GM23338 (cell line): ENCODE measurements around the gene LRRC28. TPM values are rescaled to one million over a fixed set of nuclear protein-coding genes. Genes with fewer than 3 reads are reported as not detected.

Source experiments
- ATAC-seq: fragments of 200-7000 bp; cut with Tn5 transposase; 3 replicates; pipeline ENCODE4 v1.9.1; 2020
- DNase-seq: peaks from one replicate; pipeline ENCODE4 v3.0.0-alpha.2; 2015; ENCODE audit warnings: low spot score
- H2AFZ ChIP-seq: fragments of 200-600 bp; sonication (generic); 2 replicates; pipeline ENCODE4 v1.8.0; 2016; ENCODE audit warnings: antibody characterized with exemption, mild to moderate bottlenecking, moderate library complexity
- H3F3A ChIP-seq: fragments of 200-600 bp; sonication (generic); replicated peaks from 2 replicates; pipeline ENCODE4 v1.8.0; 2017; ENCODE audit warnings: antibody characterized with exemption, mixed run types, low read depth
- H3K27ac ChIP-seq: fragments of 200-600 bp; sonication (generic); 2 replicates; pipeline ENCODE4 v1.6.1; 2016; ENCODE audit warnings: low read depth
- H3K27me3 ChIP-seq: fragments of 200-600 bp; sonication (generic); 2 replicates; pipeline ENCODE4 v1.8.0; 2016; ENCODE audit warnings: mild to moderate bottlenecking, mixed run types, moderate library complexity; ENCODE audit not compliant: insufficient read depth
- H3K36me3 ChIP-seq: fragments of 200-600 bp; sonication (generic); 2 replicates; pipeline ENCODE4 v1.8.0; 2016; ENCODE audit warnings: mild to moderate bottlenecking; ENCODE audit not compliant: insufficient read depth
- H3K4me1 ChIP-seq: fragments of 200-600 bp; sonication (generic); 2 replicates; pipeline ENCODE4 v1.8.0; 2016; ENCODE audit warnings: mild to moderate bottlenecking, moderate library complexity; ENCODE audit not compliant: insufficient read depth
- H3K4me2 ChIP-seq: fragments of 200-600 bp; sonication (generic); 2 replicates; pipeline ENCODE4 v1.7.1; 2017; ENCODE audit warnings: mixed run types
- H3K4me3 ChIP-seq: fragments of 200-600 bp; sonication (generic); 2 replicates; pipeline ENCODE4 v1.6.1; 2016; ENCODE audit warnings: mixed run types
- H3K79me2 ChIP-seq: fragments of 200-600 bp; sonication (generic); replicated peaks from 2 replicates; pipeline ENCODE4 v1.8.0; 2017; ENCODE audit warnings: mild to moderate bottlenecking; ENCODE audit not compliant: insufficient read depth
- H3K9me2 ChIP-seq: fragments of 200-600 bp; sonication (generic); 2 replicates; pipeline ENCODE4 v1.8.0; 2017; ENCODE audit not compliant: insufficient read depth
- H4K20me1 ChIP-seq: fragments of 200-600 bp; sonication (generic); replicated peaks from 2 replicates; pipeline ENCODE4 v1.8.0; 2017; ENCODE audit warnings: mild to moderate bottlenecking; ENCODE audit not compliant: insufficient read depth
- H3K27ac Mint-ChIP-seq: 2 replicates; pipeline ENCODE4 v1.8.0; 2020; ENCODE audit warnings: inconsistent platforms, mild to moderate bottlenecking, moderate library complexity, mixed read lengths
- H3K27me3 Mint-ChIP-seq: 3 replicates; pipeline ENCODE4 v1.8.0; 2022; ENCODE audit warnings: low read depth, mild to moderate bottlenecking, moderate library complexity, mixed read lengths, inconsistent platforms; ENCODE audit not compliant: insufficient read depth, poor library complexity
- H3K36me3 Mint-ChIP-seq: 3 replicates; pipeline ENCODE4 v1.8.0; 2021; ENCODE audit warnings: low read depth, mild to moderate bottlenecking, inconsistent platforms, moderate library complexity, mixed read lengths
- H3K4me1 Mint-ChIP-seq: 3 replicates; pipeline ENCODE4 v1.8.0; 2020; ENCODE audit warnings: mild to moderate bottlenecking, inconsistent platforms, mixed read lengths
- H3K4me3 Mint-ChIP-seq: 3 replicates; pipeline ENCODE4 v1.8.0; 2021; ENCODE audit warnings: moderate library complexity, mild to moderate bottlenecking, inconsistent platforms, mixed read lengths
- H3K9me3 Mint-ChIP-seq: 3 replicates; pipeline ENCODE4 v1.8.0; 2020; ENCODE audit warnings: moderate library complexity, mild to moderate bottlenecking, inconsistent platforms, mixed read lengths
- ETS1 ChIP-seq: IDR thresholded peaks from 2 replicates; pipeline ENCODE4 v1.6.1; 2016; ENCODE audit warnings: antibody characterized with exemption
- NANOG ChIP-seq: IDR thresholded peaks from 2 replicates; pipeline ENCODE4 v1.6.1; 2016; ENCODE audit warnings: antibody characterized with exemption, borderline replicate concordance
- REST ChIP-seq: IDR thresholded peaks from one replicate; pipeline ENCODE4 v1.6.1; 2018; ENCODE audit warnings: antibody characterized with exemption; ENCODE audit not compliant: unreplicated experiment
- STAT1 ChIP-seq: IDR thresholded peaks from one replicate; pipeline ENCODE4 v1.6.1; 2016; ENCODE audit warnings: antibody characterized with exemption; ENCODE audit not compliant: unreplicated experiment
- ZNF114 ChIP-seq: fragments of 250-450 bp; sonication (Bioruptor Pico); IDR thresholded peaks from 2 replicates; pipeline ENCODE4 v1.5.0; 2020; ENCODE audit warnings: mild to moderate bottlenecking, moderate library complexity
- ZNF331 ChIP-seq: fragments of 250-450 bp; sonication (Bioruptor Pico); IDR thresholded peaks from 2 replicates; pipeline ENCODE4 v1.5.0; 2020; ENCODE audit warnings: low read depth, mild to moderate bottlenecking, moderate library complexity
- polyA plus RNA-seq: library from polyadenylated mRNA; unstranded; fragments of >200 nt; fragmentation: Nextera tagmentation; extraction: Ambion mirVana; gene quantifications from 2 replicates; pipeline ENCODE4 v1.2.1, GENCODE V29; 2016
- total RNA-seq: library from RNA; depleted of rRNA; stranded (reverse); fragments of >200 nt; shearing (Covaris generic); gene quantifications from 2 replicates; pipeline ENCODE4 v1.2.3, GENCODE V29; 2014
- TF ChIP-seq, protein P1 (sequence below), 2 experiments: fragments of 200-600 bp in 1 of 2; sonication (generic) in 1 of 2; conservative IDR thresholded peaks; 2 replicates each; pipeline versions ENCODE4 v1.5.1 to v1.6.1; 2016 to 2017; ENCODE audit warnings: antibody characterized with exemption in 2 of 2, low read depth in 2 of 2, mild to moderate bottlenecking in 2 of 2, moderate library complexity in 1 of 2
- TF ChIP-seq, protein P2 (sequence below): fragments of 250-450 bp; sonication (Bioruptor Pico); IDR thresholded peaks from 2 replicates; pipeline ENCODE4 v1.5.0; 2020; ENCODE audit warnings: mild to moderate bottlenecking, moderate library complexity

Gene LRRC28
- total and polyA plus RNA-seq, 2 experiments from 2014 or later, result 12.9 to 28.4 TPM

DNA sequence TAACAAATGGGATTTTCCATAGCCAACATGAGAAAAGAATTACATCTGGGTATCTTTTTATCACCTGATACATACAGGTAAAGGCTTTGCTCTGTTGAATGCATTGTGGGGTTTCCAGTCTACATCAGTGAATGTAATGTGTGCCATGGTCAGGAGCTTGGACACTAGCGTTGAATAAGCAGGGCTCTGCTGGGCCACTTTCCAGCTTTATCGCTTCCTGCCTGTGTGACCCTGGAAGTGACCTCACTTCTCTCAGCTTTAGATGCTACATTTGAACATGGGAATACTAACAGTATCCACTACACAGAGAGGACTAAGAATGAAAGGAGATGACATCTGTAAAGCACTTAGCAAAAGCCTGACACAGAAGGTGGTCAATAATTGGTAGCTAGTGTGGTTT lies 42.0 kb upstream of the LRRC28 start (continued):
- no peak for TF ChIP-seq NANOG
- TF ChIP-seq ETS1, result no peak
- no peak for TF ChIP-seq ZNF114
- no peak for TF ChIP-seq STAT1
- no peak for TF ChIP-seq ZNF331 (CRISPR knock-in tag)

GRCh38 chr15:99210334-99210733 lies 40.9 kb upstream of the LRRC28 start:
- Mint-ChIP-seq H3K9me3 (no peaks in the 10 kb centered on the region), H3K27ac (no peak overlapping the region), H3K36me3 (peaks cover 4% of the 10 kb centered on the region; the same call in 1 of the 3 replicates), H3K4me1 (no peaks in the 10 kb centered on the region), H3K27me3 (no peaks in the 10 kb centered on the region), H3K4me3 (no peak overlapping the region)
- Histone ChIP-seq H3K4me1 (no peaks in the 10 kb centered on the region), H3K9me2 (no peaks in the 10 kb centered on the region), H3F3A (no peaks in the 10 kb centered on the region), H3K79me2 (no peaks in the 10 kb centered on the region), H3K36me3 (no peaks in the 10 kb centered on the region), H3K27ac (no peak overlapping the region), H2AFZ (no peak overlapping the region), H3K4me2 (no peak overlapping the region), H3K4me3 (no peak overlapping the region), H4K20me1 (no peaks in the 10 kb centered on the region), H3K27me3 (no peaks in the 10 kb centered on the region)
- DNase-seq (no peak), ATAC-seq (no peak)
- TF ChIP-seq REST, result no peak

- Histone ChIP-seq H3K36me3 (no peaks in the 10 kb centered on the region), H3K4me2 (no peak overlapping the region), H3K79me2 (no peaks in the 10 kb centered on the region), H3K4me3 (no peak overlapping the region), H3K27ac (no peak overlapping the region), H4K20me1 (no peaks in the 10 kb centered on the region), H3K27me3 (no peaks in the 10 kb centered on the region), H3F3A (no peaks in the 10 kb centered on the region), H3K9me2 (no peaks in the 10 kb centered on the region), H3K4me1 (no peaks in the 10 kb centered on the region), H2AFZ (no peak overlapping the region)
- no peak for DNase-seq
- Mint-ChIP-seq H3K4me3 (no peak overlapping the region), H3K27me3 (no peaks in the 10 kb centered on the region), H3K27ac (no peak overlapping the region), H3K36me3 (peaks cover 2% of the 10 kb centered on the region; the same call in 1 of the 3 replicates), H3K4me1 (no peaks in the 10 kb centered on the region), H3K9me3 (no peaks in the 10 kb centered on the region)
- ATAC-seq, result no peak
- TF ChIP-seq, protein P1, sequence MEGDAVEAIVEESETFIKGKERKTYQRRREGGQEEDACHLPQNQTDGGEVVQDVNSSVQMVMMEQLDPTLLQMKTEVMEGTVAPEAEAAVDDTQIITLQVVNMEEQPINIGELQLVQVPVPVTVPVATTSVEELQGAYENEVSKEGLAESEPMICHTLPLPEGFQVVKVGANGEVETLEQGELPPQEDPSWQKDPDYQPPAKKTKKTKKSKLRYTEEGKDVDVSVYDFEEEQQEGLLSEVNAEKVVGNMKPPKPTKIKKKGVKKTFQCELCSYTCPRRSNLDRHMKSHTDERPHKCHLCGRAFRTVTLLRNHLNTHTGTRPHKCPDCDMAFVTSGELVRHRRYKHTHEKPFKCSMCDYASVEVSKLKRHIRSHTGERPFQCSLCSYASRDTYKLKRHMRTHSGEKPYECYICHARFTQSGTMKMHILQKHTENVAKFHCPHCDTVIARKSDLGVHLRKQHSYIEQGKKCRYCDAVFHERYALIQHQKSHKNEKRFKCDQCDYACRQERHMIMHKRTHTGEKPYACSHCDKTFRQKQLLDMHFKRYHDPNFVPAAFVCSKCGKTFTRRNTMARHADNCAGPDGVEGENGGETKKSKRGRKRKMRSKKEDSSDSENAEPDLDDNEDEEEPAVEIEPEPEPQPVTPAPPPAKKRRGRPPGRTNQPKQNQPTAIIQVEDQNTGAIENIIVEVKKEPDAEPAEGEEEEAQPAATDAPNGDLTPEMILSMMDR (conservative IDR thresholded peaks at IDR 0.05; ENCODE audit: low read depth in 2 of 2), result no peak
- TF ChIP-seq STAT1, result no peak
- TF ChIP-seq, protein P2, sequence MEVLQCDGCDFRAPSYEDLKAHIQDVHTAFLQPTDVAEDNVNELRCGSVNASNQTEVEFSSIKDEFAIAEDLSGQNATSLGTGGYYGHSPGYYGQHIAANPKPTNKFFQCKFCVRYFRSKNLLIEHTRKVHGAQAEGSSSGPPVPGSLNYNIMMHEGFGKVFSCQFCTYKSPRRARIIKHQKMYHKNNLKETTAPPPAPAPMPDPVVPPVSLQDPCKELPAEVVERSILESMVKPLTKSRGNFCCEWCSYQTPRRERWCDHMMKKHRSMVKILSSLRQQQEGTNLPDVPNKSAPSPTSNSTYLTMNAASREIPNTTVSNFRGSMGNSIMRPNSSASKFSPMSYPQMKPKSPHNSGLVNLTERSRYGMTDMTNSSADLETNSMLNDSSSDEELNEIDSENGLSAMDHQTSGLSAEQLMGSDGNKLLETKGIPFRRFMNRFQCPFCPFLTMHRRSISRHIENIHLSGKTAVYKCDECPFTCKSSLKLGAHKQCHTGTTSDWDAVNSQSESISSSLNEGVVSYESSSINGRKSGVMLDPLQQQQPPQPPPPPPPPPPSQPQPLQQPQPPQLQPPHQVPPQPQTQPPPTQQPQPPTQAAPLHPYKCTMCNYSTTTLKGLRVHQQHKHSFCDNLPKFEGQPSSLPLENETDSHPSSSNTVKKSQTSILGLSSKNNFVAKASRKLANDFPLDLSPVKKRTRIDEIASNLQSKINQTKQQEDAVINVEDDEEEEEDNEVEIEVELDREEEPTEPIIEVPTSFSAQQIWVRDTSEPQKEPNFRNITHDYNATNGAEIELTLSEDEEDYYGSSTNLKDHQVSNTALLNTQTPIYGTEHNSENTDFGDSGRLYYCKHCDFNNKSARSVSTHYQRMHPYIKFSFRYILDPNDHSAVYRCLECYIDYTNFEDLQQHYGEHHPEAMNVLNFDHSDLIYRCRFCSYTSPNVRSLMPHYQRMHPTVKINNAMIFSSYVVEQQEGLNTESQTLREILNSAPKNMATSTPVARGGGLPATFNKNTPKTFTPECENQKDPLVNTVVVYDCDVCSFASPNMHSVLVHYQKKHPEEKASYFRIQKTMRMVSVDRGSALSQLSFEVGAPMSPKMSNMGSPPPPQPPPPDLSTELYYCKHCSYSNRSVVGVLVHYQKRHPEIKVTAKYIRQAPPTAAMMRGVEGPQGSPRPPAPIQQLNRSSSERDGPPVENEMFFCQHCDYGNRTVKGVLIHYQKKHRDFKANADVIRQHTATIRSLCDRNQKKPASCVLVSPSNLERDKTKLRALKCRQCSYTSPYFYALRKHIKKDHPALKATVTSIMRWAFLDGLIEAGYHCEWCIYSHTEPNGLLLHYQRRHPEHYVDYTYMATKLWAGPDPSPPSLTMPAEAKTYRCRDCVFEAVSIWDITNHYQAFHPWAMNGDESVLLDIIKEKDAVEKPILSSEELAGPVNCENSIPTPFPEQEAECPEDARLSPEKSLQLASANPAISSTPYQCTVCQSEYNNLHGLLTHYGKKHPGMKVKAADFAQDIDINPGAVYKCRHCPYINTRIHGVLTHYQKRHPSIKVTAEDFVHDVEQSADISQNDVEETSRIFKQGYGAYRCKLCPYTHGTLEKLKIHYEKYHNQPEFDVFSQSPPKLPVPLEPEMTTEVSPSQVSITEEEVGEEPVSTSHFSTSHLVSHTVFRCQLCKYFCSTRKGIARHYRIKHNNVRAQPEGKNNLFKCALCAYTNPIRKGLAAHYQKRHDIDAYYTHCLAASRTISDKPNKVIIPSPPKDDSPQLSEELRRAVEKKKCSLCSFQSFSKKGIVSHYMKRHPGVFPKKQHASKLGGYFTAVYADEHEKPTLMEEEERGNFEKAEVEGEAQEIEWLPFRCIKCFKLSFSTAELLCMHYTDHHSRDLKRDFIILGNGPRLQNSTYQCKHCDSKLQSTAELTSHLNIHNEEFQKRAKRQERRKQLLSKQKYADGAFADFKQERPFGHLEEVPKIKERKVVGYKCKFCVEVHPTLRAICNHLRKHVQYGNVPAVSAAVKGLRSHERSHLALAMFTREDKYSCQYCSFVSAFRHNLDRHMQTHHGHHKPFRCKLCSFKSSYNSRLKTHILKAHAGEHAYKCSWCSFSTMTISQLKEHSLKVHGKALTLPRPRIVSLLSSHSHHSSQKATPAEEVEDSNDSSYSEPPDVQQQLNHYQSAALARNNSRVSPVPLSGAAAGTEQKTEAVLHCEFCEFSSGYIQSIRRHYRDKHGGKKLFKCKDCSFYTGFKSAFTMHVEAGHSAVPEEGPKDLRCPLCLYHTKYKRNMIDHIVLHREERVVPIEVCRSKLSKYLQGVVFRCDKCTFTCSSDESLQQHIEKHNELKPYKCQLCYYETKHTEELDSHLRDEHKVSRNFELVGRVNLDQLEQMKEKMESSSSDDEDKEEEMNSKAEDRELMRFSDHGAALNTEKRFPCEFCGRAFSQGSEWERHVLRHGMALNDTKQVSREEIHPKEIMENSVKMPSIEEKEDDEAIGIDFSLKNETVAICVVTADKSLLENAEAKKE (CRISPR knock-in tag), result no peak
These were observed 39.4 kb upstream of the LRRC28 start for GRCh38 chr15:99211926-99212325.
